ENCODE data around the gene ALDH2.

DNA sequence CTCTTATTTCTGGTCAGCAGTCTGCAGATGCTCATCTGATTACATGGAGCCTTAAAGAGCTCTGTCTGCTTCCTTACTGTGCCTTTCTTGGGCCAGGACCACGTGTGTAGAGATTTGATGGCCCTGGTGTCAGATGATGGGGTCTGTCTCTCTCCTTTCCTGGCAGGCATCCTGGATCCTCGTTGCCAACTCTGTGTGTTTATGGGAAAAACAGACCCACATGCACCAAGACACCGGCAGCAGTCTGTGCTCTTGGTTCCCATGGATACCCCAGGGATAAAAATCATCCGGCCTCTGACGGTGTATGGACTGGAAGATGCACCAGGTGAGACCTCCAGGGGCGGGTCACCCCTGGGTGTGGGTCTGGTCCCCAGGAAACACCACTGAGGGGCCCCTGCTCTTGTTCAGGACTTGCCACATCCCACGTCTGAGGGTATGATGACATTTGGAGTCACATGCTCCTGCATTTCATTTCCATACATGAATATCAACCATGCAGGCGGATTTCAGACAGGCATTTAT is 18.5 kb upstream of the ALDH2 start:
- TF ChIP-seq JUND (IDR thresholded peaks at IDR 0.05; ENCODE audit: borderline replicate concordance, low read depth, low read length) (no peak), JUND (tag; IDR thresholded peaks at IDR 0.05; ENCODE audit: borderline replicate concordance, low read depth, low read length) (no peak), NCOR1 (IDR thresholded peaks at IDR 0.05) (no peak)
- TF ChIP-seq, protein P1, sequence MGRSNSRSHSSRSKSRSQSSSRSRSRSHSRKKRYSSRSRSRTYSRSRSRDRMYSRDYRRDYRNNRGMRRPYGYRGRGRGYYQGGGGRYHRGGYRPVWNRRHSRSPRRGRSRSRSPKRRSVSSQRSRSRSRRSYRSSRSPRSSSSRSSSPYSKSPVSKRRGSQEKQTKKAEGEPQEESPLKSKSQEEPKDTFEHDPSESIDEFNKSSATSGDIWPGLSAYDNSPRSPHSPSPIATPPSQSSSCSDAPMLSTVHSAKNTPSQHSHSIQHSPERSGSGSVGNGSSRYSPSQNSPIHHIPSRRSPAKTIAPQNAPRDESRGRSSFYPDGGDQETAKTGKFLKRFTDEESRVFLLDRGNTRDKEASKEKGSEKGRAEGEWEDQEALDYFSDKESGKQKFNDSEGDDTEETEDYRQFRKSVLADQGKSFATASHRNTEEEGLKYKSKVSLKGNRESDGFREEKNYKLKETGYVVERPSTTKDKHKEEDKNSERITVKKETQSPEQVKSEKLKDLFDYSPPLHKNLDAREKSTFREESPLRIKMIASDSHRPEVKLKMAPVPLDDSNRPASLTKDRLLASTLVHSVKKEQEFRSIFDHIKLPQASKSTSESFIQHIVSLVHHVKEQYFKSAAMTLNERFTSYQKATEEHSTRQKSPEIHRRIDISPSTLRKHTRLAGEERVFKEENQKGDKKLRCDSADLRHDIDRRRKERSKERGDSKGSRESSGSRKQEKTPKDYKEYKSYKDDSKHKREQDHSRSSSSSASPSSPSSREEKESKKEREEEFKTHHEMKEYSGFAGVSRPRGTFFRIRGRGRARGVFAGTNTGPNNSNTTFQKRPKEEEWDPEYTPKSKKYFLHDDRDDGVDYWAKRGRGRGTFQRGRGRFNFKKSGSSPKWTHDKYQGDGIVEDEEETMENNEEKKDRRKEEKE (IDR thresholded peaks at IDR 0.05; ENCODE audit: borderline replicate concordance in 1 of 2, control insufficient read depth in 1 of 2, low read depth in 2 of 2, low read length in 1 of 2): no peak

All from K562 (cell line).